Ovary (tissue), 9 donors: Measurements from ENCODE around the gene PATE4. TPM values are rescaled to one million over a fixed set of nuclear protein-coding genes. Genes with fewer than 3 reads are reported as not detected.

Source experiments
- DNase-seq, 5 donors: peaks; one replicate each; pipeline ENCODE4 v3.0.0-alpha.2; 2019 to 2020
- H3K27ac ChIP-seq, 2 donors: fragments of 200-600 bp; one replicate each; pipeline versions ENCODE4 v1.5.1 to v1.8.0; 2019 to 2022
- H3K27me3 ChIP-seq: fragments of 200-600 bp; one replicate; pipeline ENCODE4 v1.8.0; 2022
- H3K36me3 ChIP-seq: fragments of 200-600 bp; sonication (generic); one replicate; pipeline ENCODE4 v1.5.1; 2019
- H3K4me1 ChIP-seq: one replicate; pipeline ENCODE4 v1.8.1; 2013; ENCODE audit warnings: mild to moderate bottlenecking, moderate library complexity; ENCODE audit not compliant: insufficient read depth
- H3K4me3 ChIP-seq: fragments of 200-600 bp; sonication (generic); one replicate; pipeline ENCODE4 v1.5.1; 2017
- H3K9me3 ChIP-seq, 2 donors: fragments of 200-600 bp in 1 of 2; sonication (generic) in 1 of 2; one replicate each; pipeline versions ENCODE4 v1.5.1 to v1.8.1; 2013 to 2019; ENCODE audit warnings: mild to moderate bottlenecking in 1 of 2, moderate library complexity in 1 of 2
- CTCF ChIP-seq, 3 donors: fragments of 450-650 bp in 2 of 3; fragments of 200-600 bp in 1 of 3; IDR thresholded peaks; one replicate each; pipeline versions ENCODE4 v1.5.1 to v1.8.0; 2016 to 2022; ENCODE audit warnings: antibody characterized with exemption in 3 of 3, mild to moderate bottlenecking in 1 of 3
- EP300 ChIP-seq: sonication (generic); formaldehyde crosslinking; IDR thresholded peaks from one replicate; pipeline ENCODE4 v1.6.1; 2017; ENCODE audit warnings: antibody characterized with exemption
- POLR2A ChIP-seq: fragments of 450-650 bp; IDR thresholded peaks from one replicate; pipeline ENCODE4 v1.6.1; 2017; ENCODE audit warnings: antibody characterized with exemption, mild to moderate bottlenecking, moderate library complexity
- WGBS, 3 donors: extraction: QIAGEN DNeasy Blood & Tissue Kit in 1 of 3; methylation state at CpG; one replicate each; pipeline versions ENCODE4 v1.1.5 to v1.1.7; 2013 to 2017; 5-methylcytosine and 5-hydroxymethylcytosine counted together
- intact Hi-C, 4 donors: fragments of 100-400 bp; cut with DNase I; formaldehyde crosslinking; loops; one replicate each; pipeline versions ENCODE4 v1.11.0 to v1.15.1; 2022 to 2023
- polyA plus RNA-seq, 2 donors: library from polyadenylated mRNA; stranded (reverse); fragments of 200-250 nt in 1 of 2; fragments of 350-450 nt in 1 of 2; fragmentation: Illumina TruSeq in 1 of 2; extraction: RNeasy Lipid Tissue Mini Kit (QIAGEN cat#74804) in 1 of 2; gene quantifications; one replicate each; pipeline ENCODE4 v1.2.3, GENCODE V29; 2013 to 2014
- total RNA-seq, 7 donors: library from RNA; depleted of rRNA in 2 of 7; stranded (reverse); fragments of >200 nt in 2 of 7; fragmentation: NEBNext Ultra II Directional in 3 of 7; extraction: Animal tissue kit (Norgen Biotek cat#: 25700) in 3 of 7; gene quantifications; one replicate each; pipeline versions ENCODE4 v1.1.0 to v1.2.4, GENCODE V29; 2016 to 2023
- donor health status: DM: no; HTN: no; CAD: no; lungs with moderate emphysema.
- donor health status: DM: no; HTN: no; CAD: no.
- donor health status: Bipolar disorder and iron deficiency.
- donor health status: DM: yes; HTN: yes; CAD: no.
- donor health status: DM: no; HTN: no; CAD: no.
- donor health status: DM: yes; HTN: yes; CAD: no.

The PATE4 gene
- total and polyA plus RNA-seq, 9 donors, result not detected

DNA sequence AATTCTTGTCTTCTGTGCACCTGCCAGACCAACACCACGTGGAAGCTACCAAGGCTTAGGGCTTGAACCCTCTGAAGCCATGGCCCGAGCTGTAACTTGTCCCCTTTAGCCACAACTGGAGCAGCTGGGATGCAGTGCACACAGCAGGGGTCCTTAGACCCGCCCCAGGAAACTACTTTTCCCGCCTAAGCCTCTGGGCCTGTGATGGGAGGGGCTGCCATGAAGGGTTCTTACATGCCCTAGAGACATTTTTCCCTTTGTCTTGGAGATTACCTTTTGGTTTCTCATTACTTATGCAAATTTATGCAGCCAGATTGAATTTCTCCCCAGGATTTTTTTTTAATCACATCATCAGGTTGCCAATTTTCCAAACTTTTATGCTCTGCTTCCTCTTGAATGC is 35.5 kb upstream of the PATE4 start:
- WGBS, 3 donors, result 32 to 44% (median 38%) methylated on average over 4 of the region's 4 CpGs
- H3K4me1 ChIP-seq, result no peaks in the 10 kb centered on the region

DNA sequence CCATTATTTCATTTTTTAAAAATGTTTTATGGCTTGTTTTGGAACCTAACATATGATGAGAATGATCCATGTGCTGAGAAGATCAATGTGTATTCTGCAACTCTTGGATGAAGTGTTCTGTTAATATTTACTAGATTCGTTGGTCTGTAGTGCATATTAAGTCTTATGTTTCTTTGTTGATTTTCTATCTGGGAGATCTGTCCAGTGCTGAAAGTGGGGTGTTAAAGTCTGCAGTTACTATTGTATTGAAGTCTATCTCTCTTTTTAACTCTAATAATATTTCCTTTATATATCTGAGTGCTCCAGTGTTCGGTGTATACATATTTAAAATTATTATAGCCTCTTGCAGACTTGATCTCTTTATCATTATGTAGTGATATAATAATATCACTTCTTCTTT is 33.3 kb upstream of the PATE4 start:
- H3K4me3 ChIP-seq, result no peak overlapping the region
- 32 to 82% (median 36%) methylated on average over 2 of the region's 2 CpGs for WGBS, 3 donors
- H3K27me3 ChIP-seq, result no peaks in the 10 kb centered on the region
- peaks cover 0 to 4% of the 10 kb centered on the region in 2 donors for H3K9me3 ChIP-seq
- intact Hi-C loops, result no loop called here
- no peaks in the 10 kb centered on the region for H3K36me3 ChIP-seq
- no peak overlapping the region for H3K27ac ChIP-seq
- no peak for DNase-seq
- H3K4me1 ChIP-seq, result no peaks in the 10 kb centered on the region
- TF ChIP-seq POLR2A, result no peak
- TF ChIP-seq EP300, result no peak
- no peak for TF ChIP-seq CTCF (IDR thresholded peaks at IDR 0.05)

More for the DNA sequence above, 35.5 kb upstream of the PATE4 start:
- H3K27ac ChIP-seq, result no peak overlapping the region
- no peak overlapping the region for H3K4me3 ChIP-seq
- intact Hi-C loops, result no loop called here
- no peak for DNase-seq
- TF ChIP-seq CTCF (IDR thresholded peaks at IDR 0.05), result no peak
- no peak for TF ChIP-seq EP300
- no peak for TF ChIP-seq POLR2A
- H3K9me3 ChIP-seq, result no peaks in the 10 kb centered on the region
- no peaks in the 10 kb centered on the region for H3K27me3 ChIP-seq
- H3K36me3 ChIP-seq, result no peaks in the 10 kb centered on the region

DNA sequence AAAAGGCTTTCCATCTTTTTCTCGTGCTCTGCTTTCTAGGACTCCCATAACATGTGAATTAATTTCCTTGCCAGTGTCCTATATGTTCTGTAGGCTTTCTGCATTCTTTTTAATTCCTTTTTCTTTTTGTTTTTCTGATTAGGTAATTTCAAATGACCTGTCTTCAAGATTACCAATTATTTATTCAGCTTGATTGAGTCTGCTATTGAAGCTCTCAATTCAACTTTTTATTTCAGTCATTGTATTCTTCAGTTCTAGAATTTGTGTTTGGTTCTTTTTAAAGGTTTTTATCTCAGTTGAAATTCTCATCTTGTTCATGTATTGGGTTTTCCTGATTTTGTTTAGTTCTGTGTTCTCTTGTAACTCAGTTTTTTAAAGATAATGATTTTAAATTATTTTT is 30.7 kb upstream of the PATE4 start:
- TF ChIP-seq EP300, result no peak
- TF ChIP-seq CTCF (IDR thresholded peaks at IDR 0.05), result no peak
- TF ChIP-seq POLR2A, result no peak
- H3K27ac ChIP-seq, result no peak overlapping the region
- no peaks in the 10 kb centered on the region for H3K27me3 ChIP-seq
- no peaks in the 10 kb centered on the region for H3K4me1 ChIP-seq
- no peak for DNase-seq
- WGBS, 3 donors, result 0 to 84% (median 0%) methylated on average over 1 of the region's 1 CpG
- no peaks in the 10 kb centered on the region for H3K36me3 ChIP-seq
- peaks cover 0 to 4% of the 10 kb centered on the region in 2 donors for H3K9me3 ChIP-seq
- intact Hi-C loops, result no loop called here
- no peak overlapping the region for H3K4me3 ChIP-seq

DNA sequence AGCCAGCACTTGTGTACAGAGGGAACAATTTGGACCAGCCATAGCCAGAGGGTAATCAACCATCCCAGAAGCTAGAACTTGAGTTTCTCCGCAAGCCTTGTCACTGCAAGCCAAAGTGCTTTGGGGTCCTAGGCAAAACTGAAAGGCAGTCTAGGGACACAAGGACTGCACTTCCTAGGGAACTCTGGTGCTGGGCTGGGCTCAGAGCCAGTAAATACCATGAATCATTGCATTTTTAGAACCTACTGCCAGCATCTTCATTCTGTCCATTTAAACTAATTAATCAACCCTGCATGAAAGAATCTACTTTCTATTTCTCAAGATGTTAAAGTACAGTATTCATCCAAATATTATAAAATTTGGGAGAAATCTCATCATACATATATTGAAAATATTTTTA is 25.2 kb upstream of the PATE4 start:
- Histone ChIP-seq H3K4me1 (no peaks in the 10 kb centered on the region), H3K4me3 (no peak overlapping the region), H3K27ac (no peak overlapping the region), H3K27me3 (no peaks in the 10 kb centered on the region), H3K36me3 (no peaks in the 10 kb centered on the region), H3K9me3 (peaks cover 0 to 4% of the 10 kb centered on the region in 2 donors)
- intact Hi-C loops, result no loop called here
- TF ChIP-seq CTCF (IDR thresholded peaks at IDR 0.05), result no peak
- TF ChIP-seq POLR2A, result no peak
- no peak for TF ChIP-seq EP300
- WGBS, 3 donors, result 94 to 100% (median 96%) methylated on average over 1 of the region's 1 CpG
- no peak for DNase-seq

- DNase-seq, result no peak
- Histone ChIP-seq H3K4me1 (no peaks in the 10 kb centered on the region), H3K27ac (no peak overlapping the region), H3K9me3 (no peaks in the 10 kb centered on the region), H3K4me3 (no peak overlapping the region), H3K27me3 (no peaks in the 10 kb centered on the region), H3K36me3 (no peaks in the 10 kb centered on the region)
- TF ChIP-seq CTCF (IDR thresholded peaks at IDR 0.05) (no peak), EP300 (no peak), POLR2A (no peak)
- intact Hi-C loops, result no loop called here
- WGBS, 3 donors, result 74 to 77% (median 75%) methylated on average over 6 of the region's 6 CpGs
Measured at GRCh38 chr11:125835748-125836147, 2.6 kb downstream of the PATE4 start.
